B cell (primary cell): Measurements from ENCODE around the gene ERC1.

Experiments used
- EZH2 ChIP-seq: IDR thresholded peaks from 2 replicates; pipeline ENCODE4 v1.6.1; 2012; ENCODE audit warnings: borderline replicate concordance, low read depth, mild to moderate bottlenecking, moderate library complexity, low read length; ENCODE audit not compliant: insufficient read depth, poor library complexity, severe bottlenecking
- TF ChIP-seq, protein P1 (sequence below): fragments of 200-600 bp; IDR thresholded peaks from one replicate; pipeline ENCODE4 v1.8.0; 2022; ENCODE audit warnings: antibody characterized with exemption, mild to moderate bottlenecking

DNA sequence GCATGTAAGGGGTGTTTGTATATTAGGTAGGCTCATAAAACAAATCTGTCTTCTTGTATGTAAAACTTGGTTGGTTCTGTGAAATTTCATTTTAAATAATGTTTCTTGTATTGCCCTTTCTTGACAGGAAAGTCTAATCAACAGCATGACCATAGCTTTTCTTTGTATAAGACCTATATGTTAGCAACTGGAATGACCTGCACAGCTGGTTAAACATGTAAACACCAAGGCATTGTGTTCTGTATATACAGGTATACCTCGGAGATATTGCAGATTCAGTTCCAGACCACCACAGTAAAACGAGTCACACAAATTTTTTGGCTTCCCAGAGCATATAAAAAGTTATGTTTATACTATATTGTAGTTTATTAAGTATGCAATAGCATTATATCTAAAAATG is 183.6 kb downstream of the ERC1 start:
- no peak for TF ChIP-seq EZH2
- TF ChIP-seq, protein P1, sequence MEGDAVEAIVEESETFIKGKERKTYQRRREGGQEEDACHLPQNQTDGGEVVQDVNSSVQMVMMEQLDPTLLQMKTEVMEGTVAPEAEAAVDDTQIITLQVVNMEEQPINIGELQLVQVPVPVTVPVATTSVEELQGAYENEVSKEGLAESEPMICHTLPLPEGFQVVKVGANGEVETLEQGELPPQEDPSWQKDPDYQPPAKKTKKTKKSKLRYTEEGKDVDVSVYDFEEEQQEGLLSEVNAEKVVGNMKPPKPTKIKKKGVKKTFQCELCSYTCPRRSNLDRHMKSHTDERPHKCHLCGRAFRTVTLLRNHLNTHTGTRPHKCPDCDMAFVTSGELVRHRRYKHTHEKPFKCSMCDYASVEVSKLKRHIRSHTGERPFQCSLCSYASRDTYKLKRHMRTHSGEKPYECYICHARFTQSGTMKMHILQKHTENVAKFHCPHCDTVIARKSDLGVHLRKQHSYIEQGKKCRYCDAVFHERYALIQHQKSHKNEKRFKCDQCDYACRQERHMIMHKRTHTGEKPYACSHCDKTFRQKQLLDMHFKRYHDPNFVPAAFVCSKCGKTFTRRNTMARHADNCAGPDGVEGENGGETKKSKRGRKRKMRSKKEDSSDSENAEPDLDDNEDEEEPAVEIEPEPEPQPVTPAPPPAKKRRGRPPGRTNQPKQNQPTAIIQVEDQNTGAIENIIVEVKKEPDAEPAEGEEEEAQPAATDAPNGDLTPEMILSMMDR, result no peak
